Smooth muscle cell (in vitro differentiated cells): ENCODE results near the gene PPP5C. TPM values are rescaled to one million over a fixed set of nuclear protein-coding genes. Genes with fewer than 3 reads are reported as not detected.

Source experiments
- DNase-seq: peaks from one replicate; lab custom pipeline; 2025; ENCODE audit not compliant: unreplicated experiment; lab: John Stamatoyannopoulos, UW
- H2AFZ ChIP-seq: fragments of 200-600 bp; sonication (generic); 2 replicates; pipeline ENCODE4 v1.6.0; 2016; ENCODE audit warnings: antibody characterized with exemption, low read depth, mild to moderate bottlenecking
- H3F3A ChIP-seq: fragments of 200-600 bp; sonication (generic); 2 replicates; pipeline ENCODE4 v1.6.0; 2017; ENCODE audit warnings: antibody characterized with exemption, low read depth
- H3K27ac ChIP-seq: fragments of 200-600 bp; sonication (generic); 2 replicates; pipeline ENCODE4 v1.5.1; 2016; ENCODE audit warnings: low read depth, mild to moderate bottlenecking
- H3K27me3 ChIP-seq: fragments of 200-600 bp; sonication (generic); 2 replicates; pipeline ENCODE4 v1.6.1; 2016; ENCODE audit warnings: low read depth, mild to moderate bottlenecking
- H3K36me3 ChIP-seq: fragments of 200-600 bp; sonication (generic); 2 replicates; pipeline ENCODE4 v1.5.1; 2016; ENCODE audit warnings: low read depth
- H3K4me1 ChIP-seq: fragments of 200-600 bp; sonication (generic); 2 replicates; pipeline ENCODE4 v1.5.1; 2016; ENCODE audit warnings: low read depth
- H3K4me2 ChIP-seq: fragments of 200-600 bp; sonication (generic); 2 replicates; pipeline ENCODE4 v1.6.0; 2016; ENCODE audit warnings: mild to moderate bottlenecking
- H3K4me3 ChIP-seq: fragments of 200-600 bp; sonication (generic); 2 replicates; pipeline ENCODE4 v1.5.1; 2016; ENCODE audit warnings: mild to moderate bottlenecking
- H3K79me2 ChIP-seq: fragments of 200-600 bp; sonication (generic); 2 replicates; pipeline ENCODE4 v1.6.0; 2016; ENCODE audit warnings: low read depth, mild to moderate bottlenecking
- H3K9ac ChIP-seq: fragments of 200-600 bp; sonication (generic); 2 replicates; pipeline ENCODE4 v1.6.0; 2016; ENCODE audit warnings: low read depth
- H3K9me3 ChIP-seq: fragments of 200-600 bp; sonication (generic); replicated peaks from 2 replicates; pipeline ENCODE4 v1.5.1; 2016; ENCODE audit warnings: low read depth
- H4K20me1 ChIP-seq: fragments of 200-600 bp; sonication (generic); 2 replicates; pipeline ENCODE4 v1.6.0; 2016; ENCODE audit warnings: low read depth
- WGBS: methylation state at CpG from one replicate; pipeline ENCODE4 v1.1.7; 2016; ENCODE audit warnings: low lambda C conversion rate; 5-methylcytosine and 5-hydroxymethylcytosine counted together
- polyA plus RNA-seq: library from polyadenylated mRNA; unstranded; fragments of >200 nt; fragmentation: Nextera tagmentation; extraction: Ambion mirVana; gene quantifications from 2 replicates; pipeline ENCODE4 v1.2.1, GENCODE V29; 2016
- total RNA-seq: library from RNA; depleted of rRNA; stranded (reverse); fragments of >200 nt; gene quantifications from 2 replicates; pipeline ENCODE4 v1.2.3, GENCODE V29; 2014
- TF ChIP-seq, protein P1 (sequence below): fragments of 200-600 bp; sonication (generic); IDR thresholded peaks from 2 replicates; pipeline ENCODE4 v1.5.1; 2017; ENCODE audit warnings: borderline replicate concordance, mild to moderate bottlenecking, antibody characterized with exemption; ENCODE audit not compliant: insufficient read depth, poor library complexity, severe bottlenecking

The PPP5C gene
- total and polyA plus RNA-seq, 2 experiments from 2014 or later: 44.9 to 57.7 TPM

DNA sequence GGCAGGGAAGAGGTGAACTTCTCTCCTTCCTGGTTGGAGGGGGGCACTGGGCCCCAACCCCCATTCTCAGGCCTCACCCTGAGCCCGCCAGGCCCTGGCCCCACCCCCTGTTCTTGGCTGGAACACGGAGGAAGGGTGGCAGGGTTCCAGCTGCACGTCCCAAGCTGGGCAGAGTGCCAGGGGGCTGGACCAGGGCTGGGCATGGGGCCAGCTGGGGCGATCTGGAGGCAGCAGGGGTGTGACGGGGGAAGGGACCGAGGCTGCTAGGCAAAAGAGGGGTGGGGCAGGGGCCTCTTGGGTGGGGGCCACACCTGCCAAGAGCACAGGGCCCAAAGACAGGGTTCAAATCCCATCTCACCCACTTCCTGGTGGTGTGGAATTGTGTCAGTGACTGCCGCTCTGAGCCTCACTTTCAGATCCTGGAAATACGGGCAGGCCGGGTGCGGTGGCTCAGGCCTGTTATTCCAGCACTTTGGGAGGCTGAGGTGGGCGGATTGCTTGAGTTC lies 47.8 kb upstream of the PPP5C start:
- Histone ChIP-seq H3K9me3 (no peaks in the 10 kb centered on the region), H3K4me1 (peaks cover 45% of the 10 kb centered on the region), H2AFZ (no peak overlapping the region), H3K27ac (peak overlapping the region; percentile 73), H4K20me1 (no peaks in the 10 kb centered on the region), H3F3A (peaks cover 11% of the 10 kb centered on the region), H3K4me2 (peak overlapping the region; percentile 50), H3K79me2 (no peaks in the 10 kb centered on the region), H3K4me3 (peak overlapping the region; percentile 37), H3K27me3 (no peaks in the 10 kb centered on the region), H3K36me3 (no peaks in the 10 kb centered on the region), H3K9ac (no peak overlapping the region)
- TF ChIP-seq, protein P1, sequence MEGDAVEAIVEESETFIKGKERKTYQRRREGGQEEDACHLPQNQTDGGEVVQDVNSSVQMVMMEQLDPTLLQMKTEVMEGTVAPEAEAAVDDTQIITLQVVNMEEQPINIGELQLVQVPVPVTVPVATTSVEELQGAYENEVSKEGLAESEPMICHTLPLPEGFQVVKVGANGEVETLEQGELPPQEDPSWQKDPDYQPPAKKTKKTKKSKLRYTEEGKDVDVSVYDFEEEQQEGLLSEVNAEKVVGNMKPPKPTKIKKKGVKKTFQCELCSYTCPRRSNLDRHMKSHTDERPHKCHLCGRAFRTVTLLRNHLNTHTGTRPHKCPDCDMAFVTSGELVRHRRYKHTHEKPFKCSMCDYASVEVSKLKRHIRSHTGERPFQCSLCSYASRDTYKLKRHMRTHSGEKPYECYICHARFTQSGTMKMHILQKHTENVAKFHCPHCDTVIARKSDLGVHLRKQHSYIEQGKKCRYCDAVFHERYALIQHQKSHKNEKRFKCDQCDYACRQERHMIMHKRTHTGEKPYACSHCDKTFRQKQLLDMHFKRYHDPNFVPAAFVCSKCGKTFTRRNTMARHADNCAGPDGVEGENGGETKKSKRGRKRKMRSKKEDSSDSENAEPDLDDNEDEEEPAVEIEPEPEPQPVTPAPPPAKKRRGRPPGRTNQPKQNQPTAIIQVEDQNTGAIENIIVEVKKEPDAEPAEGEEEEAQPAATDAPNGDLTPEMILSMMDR: no peak
- DNase-seq: peak; percentile 94
- 35% methylated on average over 10 of the region's 11 CpGs for WGBS

DNA sequence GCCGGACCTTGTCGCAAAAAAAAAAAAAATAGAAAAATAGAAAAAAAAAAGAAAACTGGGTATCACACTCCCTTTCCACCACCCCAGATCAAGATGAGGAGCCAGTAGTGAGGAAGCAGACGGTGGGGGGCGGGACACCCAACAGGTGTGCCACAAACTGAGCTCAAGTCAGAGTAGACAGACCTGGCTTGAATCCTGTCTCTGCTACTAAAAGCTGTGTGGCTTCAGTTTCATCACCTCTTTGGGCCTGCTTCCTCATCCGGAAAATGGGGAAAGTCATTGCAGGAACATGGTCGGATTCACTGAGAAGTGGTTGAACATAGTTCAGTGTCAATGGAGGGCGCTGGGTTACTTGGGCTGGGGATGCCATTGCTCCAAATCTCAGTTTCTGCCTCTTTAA lies 47.2 kb upstream of the PPP5C start:
- H3K27ac ChIP-seq: peak overlapping the region; percentile 73
- 92% methylated on average over 7 of the region's 7 CpGs for WGBS
- no peak overlapping the region for H3K4me3 ChIP-seq

DNA sequence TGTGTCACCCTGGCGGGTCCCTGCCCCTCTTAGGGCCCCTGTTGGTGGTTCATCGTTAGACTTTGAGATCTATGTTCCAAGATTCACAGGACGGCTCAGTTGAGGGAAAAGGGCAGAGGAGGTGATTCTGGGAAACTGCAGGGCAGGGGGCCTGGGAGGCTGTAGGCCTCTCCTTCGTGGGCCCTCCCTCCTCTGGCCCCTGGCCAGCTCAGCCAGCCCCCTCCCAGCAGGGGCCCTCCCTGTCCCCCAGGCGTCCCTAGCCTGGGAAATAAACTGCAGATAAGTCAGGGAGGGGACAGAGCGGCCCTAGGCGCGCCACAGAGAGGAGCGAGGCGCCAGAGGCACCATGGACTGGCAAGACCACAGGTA lies 43.6 kb upstream of the PPP5C start:
- H3K27me3 ChIP-seq: no peaks in the 10 kb centered on the region
- H3K9ac ChIP-seq: no peak overlapping the region
- H3K79me2 ChIP-seq: no peaks in the 10 kb centered on the region
- 55% methylated on average over 10 of the region's 10 CpGs for WGBS
- peaks cover 11% of the 10 kb centered on the region for H3F3A ChIP-seq
- no peaks in the 10 kb centered on the region for H3K9me3 ChIP-seq
- H3K27ac ChIP-seq: no peak overlapping the region
- no peak overlapping the region for H3K4me3 ChIP-seq
- H2AFZ ChIP-seq: peak overlapping the region; percentile 37
- H3K36me3 ChIP-seq: no peaks in the 10 kb centered on the region
- DNase-seq: no peak
- H3K4me1 ChIP-seq: peaks cover 43% of the 10 kb centered on the region
- TF ChIP-seq, protein P1: no peak
- H4K20me1 ChIP-seq: no peaks in the 10 kb centered on the region
- peak overlapping the region; percentile 76 for H3K4me2 ChIP-seq

More for the DNA sequence above, 47.2 kb upstream of the PPP5C start:
- Histone ChIP-seq H3K79me2 (no peaks in the 10 kb centered on the region), H3K4me2 (peak overlapping the region; percentile 81), H3K9me3 (no peaks in the 10 kb centered on the region), H3K4me1 (peaks cover 45% of the 10 kb centered on the region), H2AFZ (no peak overlapping the region), H4K20me1 (no peaks in the 10 kb centered on the region), H3K36me3 (no peaks in the 10 kb centered on the region), H3K27me3 (no peaks in the 10 kb centered on the region), H3K9ac (no peak overlapping the region), H3F3A (peaks cover 11% of the 10 kb centered on the region)
- TF ChIP-seq, protein P1: no peak
- DNase-seq: no peak
